WTC11 (cell line): ENCODE measurements around the gene ACOT13. TPM values are rescaled to one million over a fixed set of nuclear protein-coding genes. Genes with fewer than 3 reads are reported as not detected.
"Not testable (repeated sequence)": the region's sequence is repeated elsewhere in the genome, so short reads cannot be mapped to it uniquely, and the experiment has no call there.

ENCODE experiments used
- ATAC-seq: fragments of 200-7000 bp; cut with Tn5 transposase; 2 replicates; pipeline ENCODE4 v1.10.0; 2021; ENCODE audit warnings: mild to moderate bottlenecking, moderate library complexity
- CTCF ChIA-PET: fragments of 300-600 bp; sonication (Branson Sonifier 250); formaldehyde crosslinking; loops from one replicate; lab custom pipeline; 2021; ENCODE audit warnings: antibody characterized with exemption; lab: Charles Lee
- POLR2A ChIA-PET: fragments of 350-600 bp; sonication (Branson Sonifier 250); formaldehyde crosslinking; loops from one replicate; lab custom pipeline; 2021; ENCODE audit warnings: antibody characterized with exemption; lab: Charles Lee
- DNase-seq: peaks from one replicate; pipeline ENCODE4 v3.0.0; 2021; ENCODE audit warnings: low spot score
- H3K27ac Mint-ChIP-seq: 2 replicates; pipeline ENCODE4 v1.8.0; 2021; ENCODE audit warnings: mixed read lengths
- H3K27me3 Mint-ChIP-seq: 2 replicates; pipeline ENCODE4 v1.8.0; 2021; ENCODE audit warnings: low read depth, mild to moderate bottlenecking, moderate library complexity, mixed read lengths
- H3K36me3 Mint-ChIP-seq: 2 replicates; pipeline ENCODE4 v1.8.0; 2021; ENCODE audit warnings: mixed read lengths
- H3K4me1 Mint-ChIP-seq: 2 replicates; pipeline ENCODE4 v1.8.0; 2022; ENCODE audit warnings: mixed read lengths
- H3K4me3 Mint-ChIP-seq: 2 replicates; pipeline ENCODE4 v1.8.0; 2021; ENCODE audit warnings: mild to moderate bottlenecking, moderate library complexity, mixed read lengths
- H3K9me3 Mint-ChIP-seq: 2 replicates; pipeline ENCODE4 v1.8.0; 2021; ENCODE audit warnings: mixed read lengths
- ATF1 ChIP-seq: sonication (generic); formaldehyde crosslinking; IDR thresholded peaks from 2 replicates; pipeline ENCODE4 v1.8.1; 2023; ENCODE audit warnings: mild to moderate bottlenecking, moderate library complexity, missing genetic modification reagents
- ATF6 ChIP-seq: sonication (generic); formaldehyde crosslinking; IDR thresholded peaks from 2 replicates; pipeline ENCODE4 v1.8.1; 2023; ENCODE audit warnings: mild to moderate bottlenecking, missing genetic modification reagents
- CREM ChIP-seq: sonication (generic); formaldehyde crosslinking; IDR thresholded peaks from 2 replicates; pipeline ENCODE4 v1.8.1; 2022; ENCODE audit warnings: mild to moderate bottlenecking, missing genetic modification reagents, moderate library complexity
- GRHL2 ChIP-seq: fragments of 250-450 bp; sonication (Bioruptor Pico); IDR thresholded peaks from 2 replicates; pipeline ENCODE4 v1.8.0; 2022; ENCODE audit warnings: mild to moderate bottlenecking, moderate library complexity; ENCODE audit not compliant: insufficient replicate concordance, severe bottlenecking
- HMGXB4 ChIP-seq: sonication (generic); formaldehyde crosslinking; IDR thresholded peaks from 2 replicates; pipeline ENCODE4 v1.8.1; 2023; ENCODE audit warnings: mild to moderate bottlenecking, moderate library complexity, missing genetic modification reagents
- NFYB ChIP-seq: sonication (generic); formaldehyde crosslinking; conservative IDR thresholded peaks from 2 replicates; pipeline ENCODE4 v1.8.0; 2022; ENCODE audit warnings: low read depth, missing genetic modification reagents
- NR2C2 ChIP-seq: sonication (generic); formaldehyde crosslinking; IDR thresholded peaks from 2 replicates; pipeline ENCODE4 v1.8.0; 2022; ENCODE audit warnings: mild to moderate bottlenecking, missing genetic modification reagents
- OVOL2 ChIP-seq: fragments of 250-450 bp; sonication (Bioruptor Pico); IDR thresholded peaks from 2 replicates; pipeline ENCODE4 v1.9.0; 2021; ENCODE audit warnings: mild to moderate bottlenecking, borderline replicate concordance
- PRRX2 ChIP-seq: fragments of 250-450 bp; sonication (Bioruptor Pico); IDR thresholded peaks from 2 replicates; pipeline ENCODE4 v1.8.0; 2021; ENCODE audit warnings: mild to moderate bottlenecking
- USF1 ChIP-seq: sonication (generic); formaldehyde crosslinking; IDR thresholded peaks from 2 replicates; pipeline ENCODE4 v1.8.0; 2022; ENCODE audit warnings: mild to moderate bottlenecking, missing genetic modification reagents
- total RNA-seq: library from RNA; stranded (reverse); gene quantifications from 3 replicates; pipeline ENCODE4 v1.2.3, GENCODE V29; 2021
- TF ChIP-seq, protein P1 (sequence below): sonication (generic); formaldehyde crosslinking; IDR thresholded peaks from 2 replicates; pipeline ENCODE4 v1.8.0; 2022; ENCODE audit warnings: missing genetic modification reagents
- TF ChIP-seq, protein P2 (sequence below): fragments of 250-450 bp; sonication (Bioruptor Pico); IDR thresholded peaks from 2 replicates; pipeline ENCODE4 v1.8.0; 2021; ENCODE audit warnings: mild to moderate bottlenecking
- TF ChIP-seq, protein P3 (sequence below): sonication (generic); formaldehyde crosslinking; IDR thresholded peaks from 2 replicates; pipeline ENCODE4 v1.8.1; 2022; ENCODE audit warnings: missing genetic modification reagents, borderline replicate concordance
- TF ChIP-seq, protein P4 (sequence below): fragments of 250-450 bp; sonication (Bioruptor Pico); IDR thresholded peaks from 2 replicates; pipeline ENCODE4 v2.1.2; 2022; ENCODE audit warnings: mild to moderate bottlenecking, moderate library complexity

The ACOT13 gene
- total RNA-seq, 1 experiment from 2014 or later, result 54.0 TPM

- TF ChIP-seq, protein P1, sequence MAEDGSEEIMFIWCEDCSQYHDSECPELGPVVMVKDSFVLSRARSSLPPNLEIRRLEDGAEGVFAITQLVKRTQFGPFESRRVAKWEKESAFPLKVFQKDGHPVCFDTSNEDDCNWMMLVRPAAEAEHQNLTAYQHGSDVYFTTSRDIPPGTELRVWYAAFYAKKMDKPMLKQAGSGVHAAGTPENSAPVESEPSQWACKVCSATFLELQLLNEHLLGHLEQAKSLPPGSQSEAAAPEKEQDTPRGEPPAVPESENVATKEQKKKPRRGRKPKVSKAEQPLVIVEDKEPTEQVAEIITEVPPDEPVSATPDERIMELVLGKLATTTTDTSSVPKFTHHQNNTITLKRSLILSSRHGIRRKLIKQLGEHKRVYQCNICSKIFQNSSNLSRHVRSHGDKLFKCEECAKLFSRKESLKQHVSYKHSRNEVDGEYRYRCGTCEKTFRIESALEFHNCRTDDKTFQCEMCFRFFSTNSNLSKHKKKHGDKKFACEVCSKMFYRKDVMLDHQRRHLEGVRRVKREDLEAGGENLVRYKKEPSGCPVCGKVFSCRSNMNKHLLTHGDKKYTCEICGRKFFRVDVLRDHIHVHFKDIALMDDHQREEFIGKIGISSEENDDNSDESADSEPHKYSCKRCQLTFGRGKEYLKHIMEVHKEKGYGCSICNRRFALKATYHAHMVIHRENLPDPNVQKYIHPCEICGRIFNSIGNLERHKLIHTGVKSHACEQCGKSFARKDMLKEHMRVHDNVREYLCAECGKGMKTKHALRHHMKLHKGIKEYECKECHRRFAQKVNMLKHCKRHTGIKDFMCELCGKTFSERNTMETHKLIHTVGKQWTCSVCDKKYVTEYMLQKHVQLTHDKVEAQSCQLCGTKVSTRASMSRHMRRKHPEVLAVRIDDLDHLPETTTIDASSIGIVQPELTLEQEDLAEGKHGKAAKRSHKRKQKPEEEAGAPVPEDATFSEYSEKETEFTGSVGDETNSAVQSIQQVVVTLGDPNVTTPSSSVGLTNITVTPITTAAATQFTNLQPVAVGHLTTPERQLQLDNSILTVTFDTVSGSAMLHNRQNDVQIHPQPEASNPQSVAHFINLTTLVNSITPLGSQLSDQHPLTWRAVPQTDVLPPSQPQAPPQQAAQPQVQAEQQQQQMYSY (CRISPR knock-in tag), result no peak
Observed at GRCh38 chr6:24723270-24723669, 56.4 kb downstream of the ACOT13 start (continued).

DNA sequence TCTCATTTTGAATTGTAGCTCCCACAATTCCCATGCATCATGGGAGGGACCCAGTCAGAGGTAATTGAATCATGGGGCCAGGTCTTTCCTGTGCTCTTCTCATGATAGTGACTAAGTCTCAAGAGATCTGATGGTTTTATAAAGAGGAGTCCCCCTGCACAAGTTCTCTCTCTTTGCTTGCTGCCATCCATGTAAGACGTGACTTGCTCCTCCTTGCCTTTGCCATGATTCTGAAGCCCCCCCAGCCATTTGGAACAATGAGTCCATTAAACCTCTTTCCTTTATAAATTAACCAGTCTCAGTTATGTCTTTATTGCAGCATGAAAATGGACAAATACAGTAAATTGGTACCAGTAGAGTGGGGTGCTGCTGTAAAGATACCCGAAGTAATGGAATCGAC is 63.8 kb downstream of the ACOT13 start:
- DNase-seq, POLR2A ChIA-PET, ATAC-seq, H3K27me3 Mint-ChIP-seq, CTCF ChIA-PET, H3K4me3 Mint-ChIP-seq, H3K27ac Mint-ChIP-seq: not testable (repeated sequence)
- H3K9me3 Mint-ChIP-seq, result peaks cover 45% of the 10 kb centered on the region
- H3K36me3 Mint-ChIP-seq, result peaks cover 20% of the 10 kb centered on the region
- peaks cover 12% of the 10 kb centered on the region for H3K4me1 Mint-ChIP-seq

- H3K27ac Mint-ChIP-seq, H3K27me3 Mint-ChIP-seq, ATAC-seq, H3K4me3 Mint-ChIP-seq, DNase-seq, H3K4me1 Mint-ChIP-seq, POLR2A ChIA-PET, CTCF ChIA-PET: not testable (repeated sequence)
- peaks cover 20% of the 10 kb centered on the region for H3K36me3 Mint-ChIP-seq
- H3K9me3 Mint-ChIP-seq, result peaks cover 45% of the 10 kb centered on the region
Observed at GRCh38 chr6:24731456-24732134, 64.7 kb downstream of the ACOT13 start.

DNA sequence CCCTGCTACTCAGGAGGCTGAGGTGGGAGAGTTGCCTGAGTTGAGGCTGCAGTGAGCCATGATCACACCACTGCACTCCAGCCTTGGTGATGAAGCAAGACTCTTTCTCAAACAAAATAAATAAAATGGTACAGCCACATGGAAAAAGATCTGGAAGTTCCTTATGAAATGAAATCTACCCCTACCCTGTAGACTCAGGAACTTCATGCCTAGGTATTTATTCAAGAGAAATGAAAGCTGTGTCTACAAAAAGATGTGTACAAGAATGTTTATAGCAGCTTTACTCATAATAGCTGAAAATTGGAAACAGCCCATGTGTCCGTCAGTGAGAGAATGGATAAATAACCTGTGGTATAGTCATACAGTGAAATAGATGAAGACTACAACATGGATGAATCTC is 67.3 kb downstream of the ACOT13 start:
- POLR2A ChIA-PET, result interaction anchor here (1.2 kb wide), 1 partner anchor 13 kb away, joined by 3 read pairs; no protein-coding TSS in a partner anchor
- peaks cover 6% of the 10 kb centered on the region for H3K27me3 Mint-ChIP-seq
- peaks cover 40% of the 10 kb centered on the region for H3K9me3 Mint-ChIP-seq
- CTCF ChIA-PET, result no interaction called here
- no peak overlapping the region for H3K4me3 Mint-ChIP-seq
- H3K36me3 Mint-ChIP-seq, result peaks cover 20% of the 10 kb centered on the region
- H3K27ac Mint-ChIP-seq, result no peak overlapping the region
- no peak for ATAC-seq
- no peaks in the 10 kb centered on the region for H3K4me1 Mint-ChIP-seq
- DNase-seq, result no peak
- TF ChIP-seq ATF6 (CRISPR knock-in tag) (no peak), CREM (CRISPR knock-in tag) (no peak), HMGXB4 (CRISPR knock-in tag) (no peak), PRRX2 (CRISPR knock-in tag) (no peak), GRHL2 (CRISPR knock-in tag) (no peak), OVOL2 (no peak), NR2C2 (no peak), NFYB (no peak), ATF1 (CRISPR knock-in tag) (no peak), USF1 (CRISPR knock-in tag) (no peak)
- TF ChIP-seq, protein P2, sequence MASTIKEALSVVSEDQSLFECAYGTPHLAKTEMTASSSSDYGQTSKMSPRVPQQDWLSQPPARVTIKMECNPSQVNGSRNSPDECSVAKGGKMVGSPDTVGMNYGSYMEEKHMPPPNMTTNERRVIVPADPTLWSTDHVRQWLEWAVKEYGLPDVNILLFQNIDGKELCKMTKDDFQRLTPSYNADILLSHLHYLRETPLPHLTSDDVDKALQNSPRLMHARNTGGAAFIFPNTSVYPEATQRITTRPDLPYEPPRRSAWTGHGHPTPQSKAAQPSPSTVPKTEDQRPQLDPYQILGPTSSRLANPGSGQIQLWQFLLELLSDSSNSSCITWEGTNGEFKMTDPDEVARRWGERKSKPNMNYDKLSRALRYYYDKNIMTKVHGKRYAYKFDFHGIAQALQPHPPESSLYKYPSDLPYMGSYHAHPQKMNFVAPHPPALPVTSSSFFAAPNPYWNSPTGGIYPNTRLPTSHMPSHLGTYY (CRISPR knock-in tag), result no peak
- TF ChIP-seq, protein P3, sequence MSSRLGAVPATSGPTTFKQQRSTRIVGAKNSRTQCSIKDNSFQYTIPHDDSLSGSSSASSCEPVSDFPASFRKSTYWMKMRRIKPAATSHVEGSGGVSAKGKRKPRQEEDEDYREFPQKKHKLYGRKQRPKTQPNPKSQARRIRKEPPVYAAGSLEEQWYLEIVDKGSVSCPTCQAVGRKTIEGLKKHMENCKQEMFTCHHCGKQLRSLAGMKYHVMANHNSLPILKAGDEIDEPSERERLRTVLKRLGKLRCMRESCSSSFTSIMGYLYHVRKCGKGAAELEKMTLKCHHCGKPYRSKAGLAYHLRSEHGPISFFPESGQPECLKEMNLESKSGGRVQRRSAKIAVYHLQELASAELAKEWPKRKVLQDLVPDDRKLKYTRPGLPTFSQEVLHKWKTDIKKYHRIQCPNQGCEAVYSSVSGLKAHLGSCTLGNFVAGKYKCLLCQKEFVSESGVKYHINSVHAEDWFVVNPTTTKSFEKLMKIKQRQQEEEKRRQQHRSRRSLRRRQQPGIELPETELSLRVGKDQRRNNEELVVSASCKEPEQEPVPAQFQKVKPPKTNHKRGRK (CRISPR knock-in tag), result no peak
- TF ChIP-seq, protein P4, sequence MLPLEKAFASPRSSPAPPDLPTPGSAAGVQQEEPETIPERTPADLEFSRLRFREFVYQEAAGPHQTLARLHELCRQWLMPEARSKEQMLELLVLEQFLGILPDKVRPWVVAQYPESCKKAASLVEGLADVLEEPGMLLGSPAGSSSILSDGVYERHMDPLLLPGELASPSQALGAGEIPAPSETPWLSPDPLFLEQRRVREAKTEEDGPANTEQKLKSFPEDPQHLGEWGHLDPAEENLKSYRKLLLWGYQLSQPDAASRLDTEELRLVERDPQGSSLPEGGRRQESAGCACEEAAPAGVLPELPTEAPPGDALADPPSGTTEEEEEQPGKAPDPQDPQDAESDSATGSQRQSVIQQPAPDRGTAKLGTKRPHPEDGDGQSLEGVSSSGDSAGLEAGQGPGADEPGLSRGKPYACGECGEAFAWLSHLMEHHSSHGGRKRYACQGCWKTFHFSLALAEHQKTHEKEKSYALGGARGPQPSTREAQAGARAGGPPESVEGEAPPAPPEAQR (CRISPR knock-in tag), result no peak

DNA sequence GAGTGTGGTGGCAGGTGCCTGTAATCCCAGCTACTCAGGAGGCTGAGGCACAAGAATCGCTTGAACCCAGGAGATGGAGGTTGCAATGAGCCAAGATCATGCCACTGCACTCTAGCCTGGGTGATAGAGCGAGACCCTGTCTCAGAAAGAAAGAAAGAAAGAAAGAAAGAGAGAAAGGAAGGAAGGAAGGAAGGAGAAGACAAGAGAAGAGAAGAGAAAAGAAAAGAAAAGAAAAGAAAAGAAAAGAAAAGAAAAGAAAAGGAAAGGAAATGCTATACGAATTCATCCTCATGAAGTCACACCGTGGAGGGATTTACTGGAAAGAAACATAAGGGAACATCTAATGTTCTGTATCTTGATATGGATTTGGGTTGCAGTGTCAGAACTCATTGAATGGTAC is 67.8 kb downstream of the ACOT13 start:
- CTCF ChIA-PET, DNase-seq, H3K4me3 Mint-ChIP-seq, H3K27ac Mint-ChIP-seq, H3K4me1 Mint-ChIP-seq, H3K27me3 Mint-ChIP-seq, ATAC-seq, POLR2A ChIA-PET: not testable (repeated sequence)
- Mint-ChIP-seq H3K9me3 (peaks cover 36% of the 10 kb centered on the region), H3K36me3 (peaks cover 17% of the 10 kb centered on the region)
